ENCODE measurements around the gene HES4.
"Not testable (repeated sequence)": the region's sequence is repeated elsewhere in the genome, so short reads cannot be mapped to it uniquely, and the experiment has no call there.

The HES4 gene

GRCh38 chr1:997993-998744, 1.7 kb downstream of the HES4 start:
- DNase-seq, result no peak

- DNase-seq, result no peak
These were observed 2.2 kb downstream of the HES4 start for GRCh38 chr1:997713-997992.

- DNase-seq, result no peak
These were observed 2.8 kb downstream of the HES4 start for GRCh38 chr1:996851-997712.

GRCh38 chr1:995665-996633, 3.9 kb downstream of the HES4 start:
- DNase-seq, result no peak

- DNase-seq, result not testable (repeated sequence)
These were observed 5.4 kb downstream of the HES4 start for GRCh38 chr1:994546-994945.

- no peak for DNase-seq
These were observed 6.4 kb downstream of the HES4 start for GRCh38 chr1:993379-993995.

- DNase-seq, result no peak
These were observed 7.5 kb downstream of the HES4 start for GRCh38 chr1:992362-992761.

- no peak for DNase-seq
These were observed 8.0 kb downstream of the HES4 start for GRCh38 chr1:991895-992294.

- not testable (repeated sequence) for DNase-seq
These were observed 8.6 kb downstream of the HES4 start for GRCh38 chr1:991275-991674.

- DNase-seq, result not testable (repeated sequence)
These were observed 11.8 kb downstream of the HES4 start for GRCh38 chr1:988061-988460.

- no peak for DNase-seq
These were observed 14.8 kb downstream of the HES4 start for GRCh38 chr1:985126-985525.

- DNase-seq, result no peak
These were observed 15.5 kb downstream of the HES4 start for GRCh38 chr1:984476-984814.

GRCh38 chr1:983798-984475, 16.0 kb downstream of the HES4 start:
- peak; percentile 40 for DNase-seq

- no peak for DNase-seq
These were observed 17.0 kb downstream of the HES4 start for GRCh38 chr1:982765-983436.

- DNase-seq, result no peak
These were observed 17.8 kb downstream of the HES4 start, which contains the start of gene PERM1 for GRCh38 chr1:981955-982558. TSS of gene PERM1 (minus strand) at chr1:982093. CDS start at chr1:981029, 1,064 bp downstream.

- no peak for DNase-seq
These were observed 18.4 kb downstream of the HES4 start for GRCh38 chr1:981491-981954.

- DNase-seq, result no peak
These were observed 19.1 kb downstream of the HES4 start for GRCh38 chr1:980602-981395.

- DNase-seq, result no peak
These were observed 19.7 kb downstream of the HES4 start for GRCh38 chr1:980137-980571.

- no peak for DNase-seq
These were observed 20.2 kb downstream of the HES4 start for GRCh38 chr1:979744-980072.

All from central memory CD4-positive, alpha-beta T cell (primary cell).